ENCODE data around the gene THBS4.

- TF ChIP-seq STAT6 (CRISPR knock-in tag; IDR thresholded peaks at IDR 0.05) (no peak), PRDM10 (IDR thresholded peaks at IDR 0.05; ENCODE audit: partially characterized antibody) (no peak), CTCF (IDR thresholded peaks at IDR 0.05 in 2 of 3, conservative IDR thresholded peaks at IDR 0.05 in 1 of 3; ENCODE audit: insufficient read depth in 2 of 3, low read depth in 1 of 3, low read length in 3 of 3) (no peak), ZNF449 (CRISPR knock-in tag; IDR thresholded peaks at IDR 0.05) (no peak), NCOR1 (IDR thresholded peaks at IDR 0.05) (no peak), STAT5B (CRISPR knock-in tag; IDR thresholded peaks at IDR 0.05) (no peak), JUNB (CRISPR knock-in tag; conservative IDR thresholded peaks at IDR 0.05) (no peak), CREB5 (CRISPR knock-in tag; IDR thresholded peaks at IDR 0.05) (no peak), SPI1 (IDR thresholded peaks at IDR 0.05; ENCODE audit: borderline replicate concordance, low read depth, low read length) (no peak), MTA3 (IDR thresholded peaks at IDR 0.05; ENCODE audit: borderline replicate concordance) (no peak), TCF7L2 (IDR thresholded peaks at IDR 0.05; ENCODE audit: low read depth, low read length) (no peak), HDAC2 (IDR thresholded peaks at IDR 0.05) (no peak), POLR2AphosphoS5 (IDR thresholded peaks at IDR 0.05; ENCODE audit: control insufficient read depth, insufficient read depth, low read depth, low read length) (no peak)
Measured at GRCh38 chr5:80119372-80119771, 84.2 kb downstream of the THBS4 start.
